ENCODE data around the gene SPTBN1. TPM values are rescaled to one million over a fixed set of nuclear protein-coding genes. Genes with fewer than 3 reads are reported as not detected.

Gene SPTBN1
- polyA plus RNA-seq, 2 donors: 19.7 to 24.1 TPM

DNA sequence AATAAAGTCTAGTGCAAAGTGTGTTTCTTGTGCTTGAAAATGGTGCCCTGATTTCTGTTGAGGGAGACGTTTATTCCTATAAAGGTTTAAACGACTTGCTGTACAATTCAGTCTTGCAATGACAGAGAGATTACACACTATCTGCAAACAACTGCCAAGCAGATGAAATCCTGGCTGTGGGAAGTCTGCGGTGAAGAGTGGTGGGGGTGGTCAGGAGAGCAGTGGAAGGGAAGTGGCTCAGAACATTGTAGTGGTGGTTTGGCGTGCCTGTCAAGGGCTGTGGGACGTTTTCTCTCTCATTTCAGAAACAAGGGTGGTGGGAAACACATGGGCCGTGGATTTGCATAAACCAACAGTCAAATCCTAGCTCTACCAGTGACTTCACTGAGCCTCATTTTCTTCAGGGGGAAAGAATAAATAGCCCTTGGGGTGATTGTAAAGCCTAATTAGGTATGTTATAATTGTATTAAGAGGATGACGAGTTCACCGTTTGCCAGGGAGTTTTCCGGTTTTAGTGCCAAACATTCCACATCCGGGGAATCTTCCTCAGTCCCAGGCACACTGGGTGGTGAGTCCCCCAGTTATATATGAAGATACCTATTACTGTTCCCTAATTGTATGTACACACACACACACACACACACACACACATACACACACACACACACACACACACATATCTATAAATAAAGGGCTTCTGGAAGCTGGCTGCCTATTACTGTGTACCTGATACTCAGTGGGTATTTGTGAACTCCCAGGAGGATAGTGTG lies 115.0 kb downstream of the SPTBN1 start:
- Histone ChIP-seq H3K27me3 (ENCODE audit: control insufficient read depth in 1 of 2, insufficient read depth in 2 of 2, low read length in 2 of 2) (no peaks in the 10 kb centered on the region), H3K36me3 (ENCODE audit: control insufficient read depth in 2 of 2, insufficient read depth in 2 of 2, low read length in 1 of 2) (no peaks in the 10 kb centered on the region), H3K4me1 (ENCODE audit: control insufficient read depth in 2 of 2, insufficient read depth in 2 of 2, low read length in 1 of 2) (peaks cover 13 to 20% of the 10 kb centered on the region in 2 donors), H3K4me3 (ENCODE audit: low read depth in 1 of 2, low read length in 2 of 2) (no peak overlapping the region), H3K27ac (ENCODE audit: low read depth in 2 of 2, low read length in 1 of 2) (peak overlapping the region; percentile 42 to 76), H3K9me3 (ENCODE audit: control insufficient read depth in 2 of 2, insufficient read depth in 1 of 2, low read depth in 1 of 2, low read length in 1 of 2) (no peaks in the 10 kb centered on the region)
- 12 to 14% methylated on average over 10 of the region's 10 CpGs for WGBS, 2 donors

DNA sequence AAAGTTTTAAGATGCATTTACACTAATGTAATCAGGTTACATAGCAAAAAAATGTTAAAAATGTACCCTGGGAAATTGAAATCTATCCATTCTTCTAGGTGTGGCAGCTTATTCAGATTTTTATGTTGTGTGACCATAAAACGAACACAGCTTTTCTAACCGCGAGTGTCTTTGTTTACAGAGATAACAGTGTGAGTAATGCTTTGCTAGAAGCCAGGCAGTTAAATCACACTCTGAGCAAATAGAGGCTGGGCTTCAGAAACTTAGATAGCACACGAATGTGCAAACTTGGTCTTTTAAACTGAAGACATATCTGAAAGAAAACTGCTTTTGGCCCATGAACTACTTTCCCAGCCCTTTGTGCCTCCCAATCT lies 116.1 kb downstream of the SPTBN1 start:
- H3K36me3 ChIP-seq (ENCODE audit: control insufficient read depth in 2 of 2, insufficient read depth in 2 of 2, low read length in 1 of 2): no peaks in the 10 kb centered on the region
- H3K4me1 ChIP-seq (ENCODE audit: control insufficient read depth in 2 of 2, insufficient read depth in 2 of 2, low read length in 1 of 2): peaks cover 13 to 20% of the 10 kb centered on the region in 2 donors
- H3K4me3 ChIP-seq (ENCODE audit: low read depth in 1 of 2, low read length in 2 of 2): no peak overlapping the region
- peak overlapping the region; percentile 78 to 94 for H3K27ac ChIP-seq (ENCODE audit: low read depth in 2 of 2, low read length in 1 of 2)
- WGBS, 2 donors: 3% methylated on average over 4 of the region's 4 CpGs
- H3K27me3 ChIP-seq (ENCODE audit: control insufficient read depth in 1 of 2, insufficient read depth in 2 of 2, low read length in 2 of 2): no peaks in the 10 kb centered on the region
- H3K9me3 ChIP-seq (ENCODE audit: control insufficient read depth in 2 of 2, insufficient read depth in 1 of 2, low read depth in 1 of 2, low read length in 1 of 2): no peaks in the 10 kb centered on the region

DNA sequence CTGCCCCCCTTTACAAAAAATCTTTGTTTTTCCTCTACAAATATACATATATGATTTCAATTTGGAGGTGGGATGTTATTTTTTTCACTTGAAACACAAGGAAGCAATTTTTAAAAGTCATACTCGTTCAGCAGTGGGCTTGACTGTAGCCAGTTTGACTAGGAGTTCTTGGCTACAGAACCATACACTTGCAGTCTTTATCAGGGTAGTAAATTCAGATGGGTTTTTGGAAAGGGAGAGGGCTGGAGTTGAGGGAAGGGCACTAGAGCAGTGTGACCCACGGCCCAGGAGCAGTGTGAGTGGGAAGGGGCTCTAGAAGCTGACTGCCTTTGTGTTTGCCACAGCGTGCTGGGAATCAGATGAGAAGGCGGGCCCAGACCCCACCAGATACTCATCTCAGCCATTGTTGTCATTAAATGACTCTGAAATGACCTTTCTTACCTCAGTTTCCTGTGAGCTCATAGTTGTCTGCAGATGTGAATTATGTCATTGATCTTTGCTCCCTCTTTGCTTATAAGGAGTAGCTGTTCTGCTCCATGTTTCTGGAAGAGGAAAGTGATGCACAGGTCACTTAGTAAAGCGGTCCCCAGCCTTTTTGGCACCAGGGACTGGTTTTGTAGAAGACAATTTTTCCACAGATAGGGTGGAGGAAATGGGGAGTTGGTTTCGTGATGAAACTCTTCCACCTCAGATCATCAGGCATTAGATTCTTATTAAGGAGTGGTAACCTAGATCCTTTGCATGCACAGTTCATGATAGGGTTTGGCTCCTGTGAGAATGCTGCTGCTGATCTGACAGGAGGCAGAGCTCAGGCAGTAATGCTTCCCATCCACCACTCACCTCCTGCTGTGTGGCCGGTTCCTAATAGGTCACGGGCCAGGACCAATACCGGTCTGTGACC lies 116.8 kb downstream of the SPTBN1 start:
- no peak overlapping the region for H3K4me3 ChIP-seq (ENCODE audit: low read depth in 1 of 2, low read length in 2 of 2)
- 58 to 61% methylated on average over 9 of the region's 9 CpGs for WGBS, 2 donors
- H3K4me1 ChIP-seq (ENCODE audit: control insufficient read depth in 2 of 2, insufficient read depth in 2 of 2, low read length in 1 of 2): peaks cover 13 to 20% of the 10 kb centered on the region in 2 donors
- no peaks in the 10 kb centered on the region for H3K9me3 ChIP-seq (ENCODE audit: control insufficient read depth in 2 of 2, insufficient read depth in 1 of 2, low read depth in 1 of 2, low read length in 1 of 2)
- H3K27me3 ChIP-seq (ENCODE audit: control insufficient read depth in 1 of 2, insufficient read depth in 2 of 2, low read length in 2 of 2): no peaks in the 10 kb centered on the region
- H3K36me3 ChIP-seq (ENCODE audit: control insufficient read depth in 2 of 2, insufficient read depth in 2 of 2, low read length in 1 of 2): no peaks in the 10 kb centered on the region
- peak overlapping the region; percentile 78 to 94 for H3K27ac ChIP-seq (ENCODE audit: low read depth in 2 of 2, low read length in 1 of 2)

DNA sequence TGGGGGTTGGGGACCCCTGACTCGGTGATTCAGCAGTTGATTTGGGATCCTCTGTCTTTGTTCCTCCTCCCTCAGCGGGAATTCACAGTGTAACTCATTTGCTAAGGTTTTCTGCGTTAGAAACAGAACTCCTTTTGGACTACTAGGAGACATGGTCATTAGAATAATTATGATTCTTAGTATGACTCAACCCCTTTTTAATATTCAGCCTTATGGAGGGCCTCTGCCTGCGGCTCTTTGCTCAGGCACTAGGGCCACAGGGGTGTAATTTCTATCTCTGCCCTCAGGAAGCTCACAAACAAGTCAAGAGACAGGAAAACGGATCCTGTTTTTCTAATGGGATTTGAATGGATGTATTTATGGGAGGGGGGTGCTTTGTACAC lies 117.4 kb downstream of the SPTBN1 start:
- 67 to 76% methylated on average over 5 of the region's 5 CpGs for WGBS, 2 donors
- peaks cover 13 to 20% of the 10 kb centered on the region in 2 donors for H3K4me1 ChIP-seq (ENCODE audit: control insufficient read depth in 2 of 2, insufficient read depth in 2 of 2, low read length in 1 of 2)
- no peaks in the 10 kb centered on the region for H3K9me3 ChIP-seq (ENCODE audit: control insufficient read depth in 2 of 2, insufficient read depth in 1 of 2, low read depth in 1 of 2, low read length in 1 of 2)
- H3K27me3 ChIP-seq (ENCODE audit: control insufficient read depth in 1 of 2, insufficient read depth in 2 of 2, low read length in 2 of 2): no peaks in the 10 kb centered on the region
- H3K4me3 ChIP-seq (ENCODE audit: low read depth in 1 of 2, low read length in 2 of 2): no peak overlapping the region
- H3K27ac ChIP-seq (ENCODE audit: low read depth in 2 of 2, low read length in 1 of 2): peak overlapping the region; percentile 78 to 94
- H3K36me3 ChIP-seq (ENCODE audit: control insufficient read depth in 2 of 2, insufficient read depth in 2 of 2, low read length in 1 of 2): no peaks in the 10 kb centered on the region

DNA sequence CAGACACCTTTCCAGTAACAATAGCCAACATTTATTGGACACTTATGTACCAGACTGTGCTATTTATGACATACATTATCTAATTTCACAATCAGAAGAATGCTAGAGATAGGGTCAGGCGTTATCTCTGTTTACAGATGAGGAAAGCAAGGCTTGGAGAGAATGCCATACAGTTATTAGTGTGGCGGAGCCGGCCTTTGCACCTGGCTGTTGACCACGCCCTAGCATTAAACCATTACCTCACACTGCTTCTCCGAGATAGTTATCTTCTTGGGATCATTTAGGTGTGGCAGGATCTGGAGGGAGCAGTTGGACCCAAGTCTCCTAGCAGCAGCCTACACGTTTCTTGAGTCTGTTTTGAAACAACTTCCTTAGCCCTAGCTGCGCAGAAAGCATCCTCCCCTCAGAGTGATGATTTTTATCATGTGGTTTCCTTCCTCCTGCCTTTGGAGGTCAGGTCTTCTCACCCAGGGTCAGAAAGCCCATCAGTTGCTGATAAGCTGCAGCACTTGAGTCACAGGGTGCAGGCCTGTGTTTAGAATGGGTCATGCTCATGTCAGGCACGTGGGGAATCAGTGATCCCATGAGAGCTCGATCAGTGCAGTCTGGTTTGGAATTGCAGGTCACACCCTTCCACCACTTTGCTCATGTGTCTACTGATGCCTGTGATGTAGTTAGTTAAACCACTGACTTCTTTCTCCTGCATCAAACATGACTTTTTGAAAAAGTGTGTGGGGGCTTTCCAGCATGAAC lies 118.2 kb downstream of the SPTBN1 start:
- H3K4me3 ChIP-seq (ENCODE audit: low read depth in 1 of 2, low read length in 2 of 2): no peak overlapping the region
- WGBS, 2 donors: 42 to 50% methylated on average over 9 of the region's 9 CpGs

DNA sequence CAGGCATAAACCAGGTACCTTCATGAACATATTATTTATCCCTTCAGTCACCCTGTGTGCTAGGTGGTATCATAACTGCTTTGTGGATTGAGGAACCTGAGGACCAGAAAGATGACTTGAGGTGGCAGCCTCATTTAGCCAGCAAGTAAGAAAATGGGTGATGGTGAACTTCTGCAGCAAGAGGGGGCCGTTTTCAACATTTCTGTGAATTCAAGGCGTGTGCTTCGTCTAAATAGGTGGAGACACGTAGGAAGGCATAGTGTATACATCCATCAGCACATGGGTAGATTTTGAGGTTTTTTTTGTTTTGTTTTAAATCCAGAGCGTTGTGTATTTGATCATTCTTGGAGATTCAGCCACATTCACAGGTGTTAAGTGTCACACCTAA lies 118.7 kb downstream of the SPTBN1 start:
- H3K27ac ChIP-seq (ENCODE audit: low read depth in 2 of 2, low read length in 1 of 2): peak overlapping the region; percentile 78 to 82
- H3K9me3 ChIP-seq (ENCODE audit: control insufficient read depth in 2 of 2, insufficient read depth in 1 of 2, low read depth in 1 of 2, low read length in 1 of 2): no peaks in the 10 kb centered on the region
- H3K36me3 ChIP-seq (ENCODE audit: control insufficient read depth in 2 of 2, insufficient read depth in 2 of 2, low read length in 1 of 2): no peaks in the 10 kb centered on the region
- H3K27me3 ChIP-seq (ENCODE audit: control insufficient read depth in 1 of 2, insufficient read depth in 2 of 2, low read length in 2 of 2): no peaks in the 10 kb centered on the region
- peaks cover 11 to 18% of the 10 kb centered on the region in 2 donors for H3K4me1 ChIP-seq (ENCODE audit: control insufficient read depth in 2 of 2, insufficient read depth in 2 of 2, low read length in 1 of 2)
- WGBS, 2 donors: 72 to 81% methylated on average over 5 of the region's 5 CpGs
- no peak overlapping the region for H3K4me3 ChIP-seq (ENCODE audit: low read depth in 1 of 2, low read length in 2 of 2)

More for the DNA sequence above, 118.2 kb downstream of the SPTBN1 start:
- Histone ChIP-seq H3K4me1 (ENCODE audit: control insufficient read depth in 2 of 2, insufficient read depth in 2 of 2, low read length in 1 of 2) (peaks cover 13 to 20% of the 10 kb centered on the region in 2 donors), H3K27me3 (ENCODE audit: control insufficient read depth in 1 of 2, insufficient read depth in 2 of 2, low read length in 2 of 2) (no peaks in the 10 kb centered on the region), H3K27ac (ENCODE audit: low read depth in 2 of 2, low read length in 1 of 2) (peak overlapping the region; percentile 78 to 82), H3K9me3 (ENCODE audit: control insufficient read depth in 2 of 2, insufficient read depth in 1 of 2, low read depth in 1 of 2, low read length in 1 of 2) (no peaks in the 10 kb centered on the region), H3K36me3 (ENCODE audit: control insufficient read depth in 2 of 2, insufficient read depth in 2 of 2, low read length in 1 of 2) (no peaks in the 10 kb centered on the region)

DNA sequence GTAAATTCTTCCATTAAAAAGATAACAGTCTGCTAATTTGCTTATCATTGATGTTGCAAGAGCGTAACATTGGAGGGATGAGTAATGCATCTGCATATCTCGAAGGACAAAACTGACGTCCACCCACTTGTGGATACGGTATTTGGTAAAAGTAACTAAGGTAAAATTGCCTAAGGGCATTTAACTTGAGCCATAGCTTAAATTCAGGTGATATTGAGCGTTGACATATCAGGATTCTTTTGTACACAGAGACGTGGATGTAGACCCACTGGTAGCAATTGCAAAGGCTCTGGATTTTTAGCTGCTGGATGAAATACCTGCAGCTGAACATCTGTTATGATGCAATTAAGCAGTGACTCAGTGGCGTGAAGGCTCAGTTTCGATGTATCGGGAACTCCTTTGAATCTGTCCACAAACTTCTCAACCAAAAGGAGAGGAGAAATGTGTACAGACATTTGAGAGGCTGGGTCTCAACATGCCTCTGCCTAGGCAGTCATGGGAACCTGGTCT lies 119.3 kb downstream of the SPTBN1 start:
- Histone ChIP-seq H3K9me3 (ENCODE audit: control insufficient read depth in 2 of 2, insufficient read depth in 1 of 2, low read depth in 1 of 2, low read length in 1 of 2) (no peaks in the 10 kb centered on the region), H3K4me3 (ENCODE audit: low read depth in 1 of 2, low read length in 2 of 2) (no peak overlapping the region), H3K4me1 (ENCODE audit: control insufficient read depth in 2 of 2, insufficient read depth in 2 of 2, low read length in 1 of 2) (peaks cover 7 to 15% of the 10 kb centered on the region in 2 donors), H3K36me3 (ENCODE audit: control insufficient read depth in 2 of 2, insufficient read depth in 2 of 2, low read length in 1 of 2) (no peaks in the 10 kb centered on the region), H3K27ac (ENCODE audit: low read depth in 2 of 2, low read length in 1 of 2) (peak overlapping the region; percentile 52 to 67), H3K27me3 (ENCODE audit: control insufficient read depth in 1 of 2, insufficient read depth in 2 of 2, low read length in 2 of 2) (no peaks in the 10 kb centered on the region)
- WGBS, 2 donors: 40 to 49% methylated on average over 9 of the region's 9 CpGs

DNA sequence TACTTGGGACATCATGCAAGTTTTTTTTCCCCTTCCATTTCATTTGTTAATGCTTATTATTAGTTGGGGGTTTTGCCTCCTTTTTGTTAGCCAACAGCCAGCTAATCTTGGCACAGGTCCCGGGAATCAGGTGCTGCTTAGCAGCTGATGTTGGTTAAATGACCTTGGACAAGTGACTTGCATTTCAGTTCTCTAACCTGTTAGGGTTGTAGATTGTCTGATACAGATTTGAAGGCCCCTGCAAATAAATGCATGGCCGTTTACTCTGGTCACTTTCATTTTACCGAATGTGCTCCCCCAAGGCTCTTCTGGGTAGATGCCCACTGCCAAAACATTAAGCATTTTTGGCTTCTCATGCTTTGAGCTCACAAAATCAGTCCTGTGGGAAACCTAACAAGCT lies 120.9 kb downstream of the SPTBN1 start:
- H3K27ac ChIP-seq (ENCODE audit: low read depth in 2 of 2, low read length in 1 of 2): no peak overlapping the region
- H3K4me3 ChIP-seq (ENCODE audit: low read depth in 1 of 2, low read length in 2 of 2): no peak overlapping the region
- WGBS, 2 donors: 27 to 30% methylated on average over 3 of the region's 3 CpGs
- no peaks in the 10 kb centered on the region for H3K36me3 ChIP-seq (ENCODE audit: control insufficient read depth in 2 of 2, insufficient read depth in 2 of 2, low read length in 1 of 2)
- H3K4me1 ChIP-seq (ENCODE audit: control insufficient read depth in 2 of 2, insufficient read depth in 2 of 2, low read length in 1 of 2): peaks cover 10 to 14% of the 10 kb centered on the region in 2 donors
- H3K27me3 ChIP-seq (ENCODE audit: control insufficient read depth in 1 of 2, insufficient read depth in 2 of 2, low read length in 2 of 2): no peaks in the 10 kb centered on the region
- no peaks in the 10 kb centered on the region for H3K9me3 ChIP-seq (ENCODE audit: control insufficient read depth in 2 of 2, insufficient read depth in 1 of 2, low read depth in 1 of 2, low read length in 1 of 2)

All from esophagus (tissue), 2 donors.